Islet precursor cell (in vitro differentiated cells): Measurements from ENCODE around the gene MARVELD1.

ENCODE experiments used
- DNase-seq: peaks from one replicate; pipeline ENCODE4 v3.0.0-alpha.2; 2018

Gene MARVELD1

DNA sequence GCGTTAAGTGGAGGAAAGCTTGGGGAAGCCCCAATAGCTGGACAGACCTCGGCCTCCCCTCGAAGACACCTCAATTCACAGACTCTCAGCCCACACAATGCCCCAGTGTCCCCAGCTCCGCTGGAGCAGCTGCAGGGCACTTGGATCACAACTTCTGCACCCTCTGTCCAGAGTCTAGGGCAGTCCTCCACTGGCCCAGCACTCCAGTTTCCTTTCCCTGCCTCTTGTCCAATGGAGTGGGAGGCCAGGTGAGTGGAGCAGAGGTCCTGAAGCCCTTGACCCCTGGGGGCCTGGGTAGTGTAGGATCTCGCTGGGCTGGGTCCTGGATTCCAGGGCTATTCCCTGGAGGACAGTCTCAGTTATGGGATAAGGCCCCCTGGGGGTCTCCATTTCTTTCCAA, 46.4 kb downstream of the MARVELD1 start:
- no peak for DNase-seq

DNA sequence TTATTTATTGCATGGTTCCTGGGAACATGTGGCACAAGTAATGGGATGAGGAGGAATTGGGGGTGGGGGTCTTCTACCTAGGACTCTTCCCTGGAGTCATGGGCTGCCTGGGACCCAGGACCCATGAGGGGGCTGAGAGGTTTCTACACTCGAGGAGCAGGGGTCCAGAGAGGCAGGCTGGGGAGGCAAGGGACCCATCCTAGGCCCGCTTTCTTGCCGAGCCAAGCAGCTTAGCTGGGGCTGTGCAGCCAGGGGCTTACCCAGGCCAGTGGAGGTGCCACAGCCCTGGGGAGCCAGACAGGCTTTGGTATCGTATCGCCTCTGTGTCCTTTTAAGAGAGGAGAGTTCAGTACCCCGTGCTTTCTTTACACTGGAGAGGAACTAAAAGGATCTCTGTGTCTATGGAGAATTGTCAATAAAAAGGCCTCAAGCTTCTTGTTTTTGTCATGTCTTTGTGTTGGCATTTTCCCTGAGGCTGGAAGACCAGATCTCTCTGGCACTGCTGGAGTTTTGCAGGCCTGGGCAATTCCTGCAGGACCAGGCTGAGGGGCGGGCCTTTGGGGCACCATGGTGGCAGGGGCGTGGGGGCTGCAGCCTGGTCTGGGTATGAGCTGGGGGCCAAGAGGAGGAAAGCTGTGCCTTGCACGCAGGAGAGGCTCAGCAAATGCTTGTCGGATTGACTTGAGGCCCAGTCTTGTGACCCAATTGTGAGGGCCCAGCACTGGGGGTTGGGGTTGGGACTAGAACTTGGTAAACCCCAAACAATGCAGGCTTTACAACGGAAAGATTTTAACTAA, 47.1 kb downstream of the MARVELD1 start:
- DNase-seq: no peak

DNA sequence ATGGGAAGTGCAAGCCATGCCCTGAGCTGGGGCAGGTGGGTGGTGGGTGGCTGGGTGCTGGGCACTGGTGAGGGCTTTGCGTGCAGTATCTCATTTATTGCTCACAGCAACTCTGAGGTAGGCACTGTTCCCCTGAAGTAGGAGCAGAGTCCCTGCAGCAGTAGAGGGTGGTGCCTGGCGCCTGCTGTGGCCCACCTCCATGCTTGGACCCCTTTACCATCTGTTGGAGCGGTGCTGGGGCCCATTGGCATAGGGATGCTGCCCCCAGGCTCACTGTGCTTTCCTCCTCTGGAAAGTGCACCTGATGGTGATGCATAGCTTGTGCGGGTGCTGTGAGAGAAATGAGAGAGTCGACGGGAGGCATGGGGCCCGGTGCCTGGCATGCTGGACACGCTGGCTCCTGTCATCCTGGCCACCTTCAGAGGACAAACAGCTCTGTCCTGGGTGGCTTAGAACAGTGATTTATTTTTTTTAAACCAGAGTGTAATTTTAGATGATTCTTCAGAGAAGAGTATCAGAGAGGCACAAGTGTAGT, 47.9 kb downstream of the MARVELD1 start:
- no peak for DNase-seq

DNA sequence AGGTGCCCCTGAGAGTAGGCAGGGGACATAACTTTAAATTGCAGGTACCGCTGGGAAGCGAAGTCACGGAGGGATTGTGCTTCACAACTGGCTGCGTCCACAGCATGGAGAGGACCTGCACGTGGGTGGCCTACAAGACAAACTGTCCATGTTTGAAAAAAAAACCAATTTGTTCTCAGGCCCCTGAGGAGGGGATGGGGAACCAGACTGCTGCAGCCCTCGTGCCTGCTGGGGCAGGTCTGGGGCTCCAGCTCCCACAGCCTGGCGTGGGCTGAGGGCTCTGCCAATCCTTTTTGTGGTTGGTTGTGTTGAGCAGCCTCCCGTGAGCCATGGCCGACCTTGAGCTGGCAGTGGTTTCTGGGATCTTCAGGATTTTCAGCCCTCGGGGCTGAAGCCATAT, 48.5 kb downstream of the MARVELD1 start:
- DNase-seq: no peak

DNA sequence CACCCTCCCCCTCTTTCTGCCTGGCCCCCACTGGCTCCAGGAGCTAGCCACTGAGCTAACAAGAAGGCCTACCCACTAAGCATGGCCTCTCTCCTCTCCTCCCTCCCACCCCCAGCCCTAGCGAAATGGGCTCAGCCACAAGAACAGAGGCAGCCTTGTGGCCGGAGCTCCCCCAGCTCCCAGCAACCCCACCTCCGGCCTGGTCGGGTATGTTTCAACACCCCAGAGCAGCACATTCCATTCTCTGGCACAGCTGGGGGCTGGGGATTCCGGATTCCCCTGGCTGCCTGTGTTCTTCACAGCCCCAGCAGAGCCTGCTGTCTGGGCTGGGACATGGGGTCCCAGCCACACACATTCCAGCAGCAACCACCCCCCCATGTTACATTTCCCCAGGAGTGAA, 49.3 kb downstream of the MARVELD1 start:
- no peak for DNase-seq

DNA sequence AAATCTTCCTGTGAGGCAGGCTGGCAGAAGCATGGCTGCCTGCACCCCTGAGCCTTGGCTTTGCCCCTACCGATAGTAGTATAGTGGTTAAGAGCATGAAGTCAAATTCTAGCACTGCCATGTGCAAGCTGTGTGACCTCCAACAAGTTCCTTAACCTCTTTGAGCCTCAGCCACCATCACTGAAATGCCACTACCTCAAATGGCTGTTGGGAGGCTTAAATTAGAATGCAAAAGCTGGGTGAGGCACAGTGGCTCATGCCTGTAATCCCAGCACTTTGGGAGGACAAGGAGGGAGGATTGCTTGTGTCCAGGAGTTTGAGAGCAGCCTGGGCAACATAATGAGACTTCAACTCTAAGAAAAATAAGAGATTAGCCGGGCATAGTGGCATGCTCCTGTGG, 49.9 kb downstream of the MARVELD1 start:
- no peak for DNase-seq

DNA sequence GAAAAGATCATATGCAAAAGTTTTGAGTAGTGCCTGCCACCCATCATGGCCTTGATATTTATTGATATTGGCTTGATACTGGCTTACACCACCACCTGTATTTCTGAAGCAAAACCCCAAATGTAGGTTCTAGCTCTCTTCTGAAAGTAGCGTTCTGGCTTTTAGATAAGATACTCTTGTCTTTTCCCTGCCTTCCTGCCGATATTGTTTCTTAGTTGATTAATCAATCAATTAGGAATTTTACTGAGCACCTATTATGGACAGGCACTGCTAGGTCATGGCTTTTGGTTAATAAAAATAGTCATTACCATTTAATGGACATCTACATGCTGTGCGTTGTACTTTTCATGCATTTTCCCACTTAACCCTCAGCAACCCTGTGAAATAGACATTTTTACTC, 50.4 kb downstream of the MARVELD1 start:
- DNase-seq: no peak

DNA sequence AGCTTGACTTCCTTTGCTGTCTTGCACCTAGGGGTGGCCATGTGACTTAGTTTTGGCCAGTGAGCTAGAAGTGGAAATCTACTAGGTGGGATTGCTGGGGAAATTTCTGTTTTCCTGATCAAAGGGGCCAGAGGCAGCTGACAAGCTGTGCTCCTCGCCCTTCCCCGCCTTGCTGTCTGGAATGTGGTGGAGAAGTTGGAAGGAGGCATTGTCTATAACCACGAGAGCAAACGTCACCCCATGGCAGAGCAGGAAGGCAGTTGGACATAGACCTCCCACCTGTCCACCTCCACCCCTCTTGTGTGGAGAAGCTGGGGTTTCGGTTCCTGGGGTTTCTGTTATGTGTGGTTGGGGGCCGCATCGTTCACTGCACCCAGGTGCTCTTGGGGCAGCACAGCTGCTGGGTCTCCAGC, 51.0 kb downstream of the MARVELD1 start:
- DNase-seq: no peak

DNA sequence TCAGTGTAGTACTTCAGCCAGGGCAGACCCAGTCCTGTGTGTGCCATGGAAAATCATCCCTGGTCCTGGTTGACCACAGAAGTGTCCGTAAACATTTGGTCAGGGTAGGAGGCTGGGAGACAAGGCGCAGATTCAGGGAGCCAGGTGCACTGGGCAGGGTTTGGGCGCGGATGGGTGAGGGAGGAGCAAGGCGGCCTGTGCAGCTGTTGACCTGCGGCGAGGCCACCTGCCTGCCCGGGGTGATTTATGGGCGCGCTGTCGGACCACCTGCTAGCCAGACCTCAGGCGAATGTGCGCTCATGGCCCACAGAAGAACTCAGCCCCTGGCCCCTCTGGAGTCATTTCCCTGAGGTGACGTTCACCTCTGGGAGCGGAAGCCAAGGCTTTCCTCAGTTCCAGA, 51.7 kb downstream of the MARVELD1 start:
- no peak for DNase-seq

DNA sequence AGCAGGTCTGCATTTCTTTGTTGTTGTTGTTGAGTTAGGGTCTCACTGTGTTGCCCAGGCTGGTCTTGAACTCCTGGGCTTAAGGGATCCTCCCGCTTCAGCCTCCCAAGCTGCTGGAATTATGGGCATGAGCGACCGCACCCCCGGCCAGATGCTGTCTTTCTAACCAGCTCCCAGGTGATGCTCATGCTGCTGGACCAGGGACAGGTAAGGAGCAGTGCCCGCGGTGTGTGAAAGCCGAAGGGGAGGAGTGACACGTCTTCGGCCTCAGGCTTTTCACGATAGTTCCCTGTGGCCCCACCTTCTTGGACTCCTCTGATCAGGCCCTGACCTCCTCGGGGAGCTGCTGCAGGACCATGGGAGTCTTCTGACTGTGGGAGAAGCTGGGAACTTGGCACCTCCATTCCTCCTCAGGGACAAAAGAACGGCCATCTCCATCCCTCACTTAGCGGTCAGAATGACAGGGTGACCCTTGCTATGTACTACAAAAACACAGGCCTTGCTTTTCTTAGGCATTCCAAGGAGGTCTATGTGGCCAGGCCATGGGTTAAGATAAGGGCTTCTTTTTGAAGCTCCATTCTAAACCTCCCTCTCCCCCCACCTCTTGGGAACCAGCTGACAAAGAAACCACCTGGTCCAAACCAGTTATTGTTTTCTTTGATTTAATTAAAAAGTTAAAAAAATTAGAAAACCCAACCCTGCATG, 52.7 kb downstream of the MARVELD1 start:
- no peak for DNase-seq

DNA sequence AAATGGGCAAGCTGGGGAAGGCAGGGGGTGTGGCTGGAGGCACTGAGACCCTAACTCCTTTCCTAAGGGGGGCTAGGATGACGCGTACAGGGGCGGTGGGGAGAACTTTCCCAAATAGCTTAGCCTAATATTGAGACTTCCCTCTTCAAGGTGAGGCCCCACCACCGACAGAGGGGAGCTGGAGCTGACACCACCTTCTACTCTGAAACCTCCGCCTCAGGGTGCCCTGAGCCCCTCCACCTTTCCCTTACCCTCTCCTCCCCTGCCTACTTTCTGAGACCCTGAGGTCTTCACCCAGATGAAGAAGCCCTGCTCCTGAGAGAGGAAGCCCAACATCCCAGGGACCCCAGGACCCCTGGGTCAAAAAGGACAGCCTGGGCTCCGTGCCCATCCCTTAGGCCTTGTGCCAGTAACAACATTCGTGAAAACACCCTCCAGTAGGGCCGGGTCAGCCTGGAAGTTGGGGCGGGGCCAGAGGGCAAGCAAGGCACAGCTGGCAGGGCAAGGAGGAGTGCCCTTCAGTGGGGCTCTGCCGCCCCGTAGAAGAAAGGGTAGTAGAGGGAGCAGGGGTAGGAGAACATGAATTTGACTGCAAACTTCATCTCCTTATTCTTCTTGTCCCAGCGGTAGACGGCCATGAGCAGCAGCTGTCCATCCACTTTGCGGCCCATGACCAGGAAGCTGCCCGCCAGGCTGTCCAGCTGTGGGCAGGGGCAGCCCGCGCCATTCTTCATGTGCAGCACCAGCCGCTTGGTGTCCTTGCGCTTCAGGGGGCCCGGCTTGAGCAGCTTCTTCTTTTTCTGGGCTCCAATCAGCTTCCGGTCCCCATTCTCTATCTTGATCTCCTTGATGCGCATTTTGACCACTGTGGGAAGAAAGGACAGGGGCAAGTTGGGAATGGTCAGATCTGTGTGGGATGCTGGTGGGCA, 53.7 kb downstream of the MARVELD1 start:
- DNase-seq: no peak
